K562 (cell line): Measurements from ENCODE around the gene SEC16A. TPM values are rescaled to one million over a fixed set of nuclear protein-coding genes. Genes with fewer than 3 reads are reported as not detected.

Source experiments
- ELF1 ChIP-seq: fragments of 200-800 bp; sonication (Bioruptor generic); IDR thresholded peaks from 2 replicates; pipeline ENCODE4 v1.6.1; 2016; ENCODE audit warnings: missing genetic modification characterization, missing compliant biosample characterization
- FUS ChIP-seq: fragments of 200-400 bp; formaldehyde crosslinking; optimal IDR thresholded peaks from 2 replicates; pipeline ENCODE3; 2017; ENCODE audit warnings: low read depth, low read length
- GABPA ChIP-seq: fragments of 200-800 bp; sonication (Bioruptor generic); conservative IDR thresholded peaks from 2 replicates; pipeline ENCODE4 v1.6.1; 2016; ENCODE audit warnings: low read depth, missing genetic modification characterization, missing compliant biosample characterization
- HDAC3 ChIP-seq: fragments of 450-650 bp; IDR thresholded peaks from 2 replicates; pipeline ENCODE4 v1.6.1; 2018; ENCODE audit warnings: borderline replicate concordance, mild to moderate bottlenecking, moderate library complexity; ENCODE audit not compliant: partially characterized antibody
- LEF1 ChIP-seq: fragments of 450-650 bp; IDR thresholded peaks from 2 replicates; pipeline ENCODE4 v1.6.1; 2016; ENCODE audit warnings: mild to moderate bottlenecking
- MYC ChIP-seq, 2 experiments: fragments of 250-450 bp in 1 of 2; sonication (Bioruptor Pico) in 1 of 2; IDR thresholded peaks; 2 replicates each; pipeline versions ENCODE4 v1.5.1 to v1.6.1; 2012 to 2021; ENCODE audit warnings: low read depth in 2 of 2, borderline replicate concordance in 1 of 2, improper control_type of control experiment in 1 of 2, low read length in 1 of 2, mild to moderate bottlenecking in 1 of 2, moderate library complexity in 1 of 2
- RBM17 ChIP-seq: fragments of 200-400 bp; formaldehyde crosslinking; IDR thresholded peaks from 2 replicates; pipeline ENCODE4 v1.6.1; 2017; ENCODE audit warnings: low read depth, mild to moderate bottlenecking, low read length, borderline replicate concordance
- SIN3A ChIP-seq, 2 experiments: fragments of 150-350 bp in 1 of 2; IDR thresholded peaks; 2 replicates each; pipeline ENCODE4 v1.6.1; 2011 to 2016; ENCODE audit warnings: borderline replicate concordance in 2 of 2, low read depth in 2 of 2, low read length in 2 of 2, mild to moderate bottlenecking in 2 of 2, moderate library complexity in 2 of 2; ENCODE audit not compliant: control insufficient read depth in 1 of 2
- SMC3 ChIP-seq: conservative IDR thresholded peaks from 2 replicates; pipeline ENCODE4 v1.6.1; 2011; ENCODE audit warnings: low read depth, low read length, improper control_type of control experiment; ENCODE audit not compliant: insufficient read depth
- TBP ChIP-seq: optimal IDR thresholded peaks from 2 replicates; pipeline ENCODE3; 2011; ENCODE audit warnings: low read depth, low read length, improper control_type of control experiment
- TCF7L2 ChIP-seq: fragments of 150-350 bp; IDR thresholded peaks from 2 replicates; pipeline ENCODE4 v1.6.1; 2016; ENCODE audit warnings: low read depth, mild to moderate bottlenecking, low read length, moderate library complexity
- U2AF1 ChIP-seq: fragments of 200-400 bp; formaldehyde crosslinking; optimal IDR thresholded peaks from 2 replicates; pipeline ENCODE3; 2017; ENCODE audit warnings: mild to moderate bottlenecking, low read depth, low read length, moderate library complexity
- ZKSCAN1 ChIP-seq: fragments of 150-350 bp; IDR thresholded peaks from 2 replicates; pipeline ENCODE4 v1.6.1; 2016; ENCODE audit warnings: low read depth, low read length
- ZNF134 ChIP-seq: fragments of 250-450 bp; sonication (Bioruptor Pico); conservative IDR thresholded peaks from 2 replicates; pipeline ENCODE4 v1.4.0; 2020
- ZNF347 ChIP-seq: fragments of 450-650 bp; formaldehyde crosslinking; IDR thresholded peaks from 2 replicates; pipeline ENCODE4 v1.4.0; 2020; ENCODE audit warnings: low read depth, mild to moderate bottlenecking, moderate library complexity
- polyA plus RNA-seq, 8 experiments: library from polyadenylated mRNA; depleted of rRNA in 4 of 8; stranded (reverse) in 5 of 8; unstranded in 3 of 8; fragments of >200 nt; fragmentation: Nextera tagmentation in 2 of 8; fragmentation: Illumina TruSeq in 1 of 8; extraction: Ambion mirVana in 2 of 8; extraction: Trizol in 1 of 8; gene quantifications; 2 replicates each; pipeline versions ENCODE4 v1.2.1 to v1.2.3, GENCODE V29; 2011 to 2014; ENCODE audit warnings: inconsistent platforms in 1 of 8, missing spikeins in 1 of 8
- total RNA-seq, 7 experiments: library from RNA; depleted of rRNA in 6 of 7; stranded (reverse); fragments of >200 nt in 6 of 7; fragmentation: Illumina TruSeq in 2 of 7; extraction: Trizol in 2 of 7; gene quantifications; 2 replicates each; pipeline versions ENCODE4 v1.2.1 to v1.2.3, GENCODE V29; 2011 to 2021; ENCODE audit warnings: low replicate concordance in 1 of 7
- TF ChIP-seq, protein P1 (sequence below): fragments of 450-650 bp; formaldehyde crosslinking; IDR thresholded peaks from 2 replicates; pipeline ENCODE4 v1.4.0; 2022; ENCODE audit warnings: mild to moderate bottlenecking, moderate library complexity
- TF ChIP-seq, protein P2 (sequence below): fragments of 250-450 bp; sonication (Bioruptor Pico); IDR thresholded peaks from 2 replicates; pipeline ENCODE4 v1.9.0; 2021; ENCODE audit warnings: mild to moderate bottlenecking, inconsistent platforms
- TF ChIP-seq, protein P3 (sequence below): sonication (generic); formaldehyde crosslinking; IDR thresholded peaks from 2 replicates; pipeline ENCODE4 v1.8.0; 2022; ENCODE audit warnings: missing genetic modification reagents, mild to moderate bottlenecking, borderline replicate concordance
- TF ChIP-seq, protein P4 (sequence below): fragments of 450-650 bp; formaldehyde crosslinking; IDR thresholded peaks from 2 replicates; pipeline ENCODE4 v1.4.0; 2020; ENCODE audit warnings: mild to moderate bottlenecking, moderate library complexity

The SEC16A gene
- total and polyA plus RNA-seq, 9 of the 15 experiments (the other 6 are each of a cell fraction or from before 2014, with no cell fraction given): 8.3 to 62.8 (median 14.0) TPM

DNA sequence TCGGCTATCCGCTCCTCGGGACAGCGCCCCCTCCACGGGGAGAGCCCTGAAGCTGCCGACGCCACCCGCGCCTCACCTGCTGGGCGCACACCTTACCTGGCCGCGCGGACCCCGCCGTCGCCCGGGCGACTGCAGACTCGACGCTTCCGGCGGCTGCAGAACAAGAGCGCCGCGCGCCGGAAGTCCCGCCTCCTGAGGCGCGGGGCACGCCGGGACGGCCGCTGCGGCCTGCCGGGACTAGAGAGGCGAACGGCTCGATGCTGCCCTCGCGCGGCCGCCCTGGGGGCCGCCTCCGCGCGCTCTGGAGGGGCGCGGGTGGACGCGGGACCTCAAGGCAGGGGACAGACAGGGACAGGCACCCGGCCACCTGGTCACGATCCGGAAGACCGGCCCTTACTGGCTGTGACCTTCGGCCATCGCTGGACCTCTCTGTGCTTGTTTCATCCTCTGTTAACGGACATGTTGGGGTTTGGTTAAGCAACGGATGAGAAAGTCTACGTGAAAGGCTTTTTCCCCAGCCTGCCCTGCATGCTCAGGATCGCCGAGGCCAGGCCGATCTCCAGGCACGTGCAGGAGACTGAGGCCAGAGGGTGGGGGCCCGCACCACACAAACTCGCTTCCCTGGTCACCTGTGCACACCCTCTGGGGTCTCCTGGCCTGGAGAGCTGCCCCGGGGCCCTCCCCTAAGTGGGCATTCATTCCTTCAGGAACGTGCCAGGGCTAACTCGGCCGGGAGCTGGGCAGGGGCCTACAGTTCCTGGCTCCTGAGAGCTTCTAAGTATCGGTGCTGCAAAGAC is 82.6 kb downstream of the SEC16A start, which contains the start of gene SNAPC4 (continued):
- TF ChIP-seq, protein P1, sequence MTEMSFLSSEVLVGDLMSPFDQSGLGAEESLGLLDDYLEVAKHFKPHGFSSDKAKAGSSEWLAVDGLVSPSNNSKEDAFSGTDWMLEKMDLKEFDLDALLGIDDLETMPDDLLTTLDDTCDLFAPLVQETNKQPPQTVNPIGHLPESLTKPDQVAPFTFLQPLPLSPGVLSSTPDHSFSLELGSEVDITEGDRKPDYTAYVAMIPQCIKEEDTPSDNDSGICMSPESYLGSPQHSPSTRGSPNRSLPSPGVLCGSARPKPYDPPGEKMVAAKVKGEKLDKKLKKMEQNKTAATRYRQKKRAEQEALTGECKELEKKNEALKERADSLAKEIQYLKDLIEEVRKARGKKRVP (CRISPR knock-in tag): 0 out of 2 replicates have a peak, but pooled peaks have one; percentile 17
- peak; percentile 83 for TF ChIP-seq SMC3
- TF ChIP-seq, protein P2, sequence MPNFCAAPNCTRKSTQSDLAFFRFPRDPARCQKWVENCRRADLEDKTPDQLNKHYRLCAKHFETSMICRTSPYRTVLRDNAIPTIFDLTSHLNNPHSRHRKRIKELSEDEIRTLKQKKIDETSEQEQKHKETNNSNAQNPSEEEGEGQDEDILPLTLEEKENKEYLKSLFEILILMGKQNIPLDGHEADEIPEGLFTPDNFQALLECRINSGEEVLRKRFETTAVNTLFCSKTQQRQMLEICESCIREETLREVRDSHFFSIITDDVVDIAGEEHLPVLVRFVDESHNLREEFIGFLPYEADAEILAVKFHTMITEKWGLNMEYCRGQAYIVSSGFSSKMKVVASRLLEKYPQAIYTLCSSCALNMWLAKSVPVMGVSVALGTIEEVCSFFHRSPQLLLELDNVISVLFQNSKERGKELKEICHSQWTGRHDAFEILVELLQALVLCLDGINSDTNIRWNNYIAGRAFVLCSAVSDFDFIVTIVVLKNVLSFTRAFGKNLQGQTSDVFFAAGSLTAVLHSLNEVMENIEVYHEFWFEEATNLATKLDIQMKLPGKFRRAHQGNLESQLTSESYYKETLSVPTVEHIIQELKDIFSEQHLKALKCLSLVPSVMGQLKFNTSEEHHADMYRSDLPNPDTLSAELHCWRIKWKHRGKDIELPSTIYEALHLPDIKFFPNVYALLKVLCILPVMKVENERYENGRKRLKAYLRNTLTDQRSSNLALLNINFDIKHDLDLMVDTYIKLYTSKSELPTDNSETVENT (CRISPR knock-in tag): no peak; the same call in 1 of the 2 replicates
- no peak for TF ChIP-seq HDAC3
- TF ChIP-seq U2AF1: peak; percentile 79
- peak; percentile 57 for TF ChIP-seq FUS
- peak; percentile 80 for TF ChIP-seq MYC (IDR thresholded peaks at IDR 0.05; ENCODE audit: low read depth, low read length)
- no peak for TF ChIP-seq MYC (CRISPR knock-in tag; IDR thresholded peaks at IDR 0.05; ENCODE audit: borderline replicate concordance, low read depth)
- TF ChIP-seq ELF1 (tag): peak; percentile 65
- peak; percentile 98 for TF ChIP-seq GABPA (tag)
- TF ChIP-seq TBP: peak; percentile 67
- TF ChIP-seq LEF1: no peak
- TF ChIP-seq RBM17: no peak
- no peak for TF ChIP-seq ZNF134
- 0 out of 2 replicates have a peak, but pooled peaks have one; percentile 31 for TF ChIP-seq TCF7L2
- TF ChIP-seq SIN3A (IDR thresholded peaks at IDR 0.05; ENCODE audit: borderline replicate concordance in 2 of 2, control insufficient read depth in 1 of 2, low read depth in 2 of 2, low read length in 2 of 2): peak; percentile 63 to 76; a peak in 2 of 4 replicates
- TF ChIP-seq ZNF347 (CRISPR knock-in tag): no peak
- peak; percentile 44; the same call in 1 of the 2 replicates for TF ChIP-seq ZKSCAN1
- TF ChIP-seq, protein P3, sequence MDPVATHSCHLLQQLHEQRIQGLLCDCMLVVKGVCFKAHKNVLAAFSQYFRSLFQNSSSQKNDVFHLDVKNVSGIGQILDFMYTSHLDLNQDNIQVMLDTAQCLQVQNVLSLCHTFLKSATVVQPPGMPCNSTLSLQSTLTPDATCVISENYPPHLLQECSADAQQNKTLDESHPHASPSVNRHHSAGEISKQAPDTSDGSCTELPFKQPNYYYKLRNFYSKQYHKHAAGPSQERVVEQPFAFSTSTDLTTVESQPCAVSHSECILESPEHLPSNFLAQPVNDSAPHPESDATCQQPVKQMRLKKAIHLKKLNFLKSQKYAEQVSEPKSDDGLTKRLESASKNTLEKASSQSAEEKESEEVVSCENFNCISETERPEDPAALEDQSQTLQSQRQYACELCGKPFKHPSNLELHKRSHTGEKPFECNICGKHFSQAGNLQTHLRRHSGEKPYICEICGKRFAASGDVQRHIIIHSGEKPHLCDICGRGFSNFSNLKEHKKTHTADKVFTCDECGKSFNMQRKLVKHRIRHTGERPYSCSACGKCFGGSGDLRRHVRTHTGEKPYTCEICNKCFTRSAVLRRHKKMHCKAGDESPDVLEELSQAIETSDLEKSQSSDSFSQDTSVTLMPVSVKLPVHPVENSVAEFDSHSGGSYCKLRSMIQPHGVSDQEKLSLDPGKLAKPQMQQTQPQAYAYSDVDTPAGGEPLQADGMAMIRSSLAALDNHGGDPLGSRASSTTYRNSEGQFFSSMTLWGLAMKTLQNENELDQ (CRISPR knock-in tag): no peak
- TF ChIP-seq, protein P4, sequence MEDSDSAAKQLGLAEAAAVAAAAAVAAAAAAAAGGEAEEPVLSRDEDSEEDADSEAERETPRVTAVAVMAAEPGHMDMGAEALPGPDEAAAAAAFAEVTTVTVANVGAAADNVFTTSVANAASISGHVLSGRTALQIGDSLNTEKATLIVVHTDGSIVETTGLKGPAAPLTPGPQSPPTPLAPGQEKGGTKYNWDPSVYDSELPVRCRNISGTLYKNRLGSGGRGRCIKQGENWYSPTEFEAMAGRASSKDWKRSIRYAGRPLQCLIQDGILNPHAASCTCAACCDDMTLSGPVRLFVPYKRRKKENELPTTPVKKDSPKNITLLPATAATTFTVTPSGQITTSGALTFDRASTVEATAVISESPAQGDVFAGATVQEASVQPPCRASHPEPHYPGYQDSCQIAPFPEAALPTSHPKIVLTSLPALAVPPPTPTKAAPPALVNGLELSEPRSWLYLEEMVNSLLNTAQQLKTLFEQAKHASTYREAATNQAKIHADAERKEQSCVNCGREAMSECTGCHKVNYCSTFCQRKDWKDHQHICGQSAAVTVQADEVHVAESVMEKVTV (CRISPR knock-in tag): 0 out of 2 replicates have a peak, but pooled peaks have one; percentile 47
